PC-9 (cell line): ENCODE measurements around the gene MAGEL2. TPM values are rescaled to one million over a fixed set of nuclear protein-coding genes. Genes with fewer than 3 reads are reported as not detected.

Experiments used
- BruUV-seq: library from RNA; stranded (reverse); fragments of 400-500 nt; replicated peaks from 2 replicates; lab custom pipeline; 2021; lab: Mats Ljungman, UMichigan
- CTCF ChIA-PET: fragments of 300-600 bp; sonication (Branson Sonifier 250); formaldehyde crosslinking; loops from one replicate; lab custom pipeline; 2022; ENCODE audit warnings: antibody characterized with exemption; lab: Charles Lee
- POLR2A ChIA-PET: fragments of 300-600 bp; sonication (Branson Sonifier 250); formaldehyde crosslinking; loops from one replicate; lab custom pipeline; 2022; ENCODE audit warnings: antibody characterized with exemption; ENCODE audit not compliant: unreplicated experiment; lab: Charles Lee
- DNase-seq, 2 experiments: peaks; one replicate each; pipeline versions ENCODE4 v3.0.0 to v3.0.0-alpha.2; 2015 to 2022; ENCODE audit warnings: mixed read lengths in 1 of 2
- H2AFZ ChIP-seq: fragments of 200-600 bp; sonication (generic); 2 replicates; pipeline ENCODE4 v1.8.1; 2017; ENCODE audit warnings: antibody characterized with exemption
- H3F3A ChIP-seq: fragments of 200-600 bp; sonication (generic); 2 replicates; pipeline ENCODE4 v1.8.1; 2017; ENCODE audit warnings: antibody characterized with exemption, mild to moderate bottlenecking, low read depth; ENCODE audit not compliant: insufficient read depth
- H3K27ac ChIP-seq: fragments of 200-600 bp; sonication (generic); 2 replicates; pipeline ENCODE4 v1.6.1; 2016; ENCODE audit warnings: mixed run types
- H3K27me3 ChIP-seq: fragments of 200-600 bp; sonication (generic); 2 replicates; pipeline ENCODE4 v1.6.1; 2016; ENCODE audit warnings: low read depth, mixed run types; ENCODE audit not compliant: insufficient read depth
- H3K36me3 ChIP-seq: fragments of 200-600 bp; sonication (generic); 2 replicates; pipeline ENCODE4 v1.6.1; 2016; ENCODE audit warnings: low read depth, mixed run types
- H3K4me1 ChIP-seq: fragments of 200-600 bp; sonication (generic); replicated peaks from 2 replicates; pipeline ENCODE4 v1.6.1; 2016; ENCODE audit warnings: mixed run types; ENCODE audit not compliant: insufficient read depth
- H3K4me2 ChIP-seq: fragments of 200-600 bp; sonication (generic); 2 replicates; pipeline ENCODE4 v1.6.1; 2017; ENCODE audit warnings: mixed run types
- H3K4me3 ChIP-seq: fragments of 200-600 bp; sonication (generic); 2 replicates; pipeline ENCODE4 v1.6.1; 2016; ENCODE audit warnings: mixed run types
- H3K79me2 ChIP-seq: fragments of 200-600 bp; sonication (generic); 2 replicates; pipeline ENCODE4 v1.6.1; 2017; ENCODE audit warnings: low read depth, mixed run types
- H3K9me2 ChIP-seq: fragments of 200-600 bp; sonication (generic); 2 replicates; pipeline ENCODE4 v1.8.1; 2017; ENCODE audit warnings: mild to moderate bottlenecking; ENCODE audit not compliant: insufficient read depth
- H3K9me3 ChIP-seq: fragments of 200-600 bp; sonication (generic); 2 replicates; pipeline ENCODE4 v1.8.1; 2016; ENCODE audit warnings: low read depth; ENCODE audit not compliant: insufficient read depth
- H4K20me1 ChIP-seq: fragments of 200-600 bp; sonication (generic); 2 replicates; pipeline ENCODE4 v1.8.1; 2017; ENCODE audit not compliant: insufficient read depth
- EZH2 ChIP-seq: fragments of 200-600 bp; sonication (generic); IDR thresholded peaks from 2 replicates; pipeline ENCODE4 v1.8.0; 2017; ENCODE audit warnings: antibody characterized with exemption, low read depth
- intact Hi-C: fragments of 100-400 bp; cut with micrococcal nuclease; formaldehyde crosslinking; loops from one replicate; pipeline ENCODE4 v1.10.0; 2022; ENCODE audit not compliant: unreplicated experiment
- total RNA-seq: library from RNA; stranded (reverse); gene quantifications from 2 replicates; pipeline ENCODE4 v1.2.3, GENCODE V29; 2021
- TF ChIP-seq, protein P1 (sequence below): fragments of 200-600 bp; sonication (generic); conservative IDR thresholded peaks from 2 replicates; pipeline ENCODE4 v1.6.1; 2017; ENCODE audit warnings: mixed run types, antibody characterized with exemption, mild to moderate bottlenecking, moderate library complexity

Gene MAGEL2
- total RNA-seq, 1 experiment from 2014 or later: not detected

- H3K4me1 ChIP-seq: no peaks in the 10 kb centered on the region
- BruUV-seq: no TSS peak
- no peak overlapping the region for H3K4me2 ChIP-seq
- H3K79me2 ChIP-seq: no peaks in the 10 kb centered on the region
- H3F3A ChIP-seq: no peaks in the 10 kb centered on the region
- TF ChIP-seq EZH2: no peak
- TF ChIP-seq, protein P1, sequence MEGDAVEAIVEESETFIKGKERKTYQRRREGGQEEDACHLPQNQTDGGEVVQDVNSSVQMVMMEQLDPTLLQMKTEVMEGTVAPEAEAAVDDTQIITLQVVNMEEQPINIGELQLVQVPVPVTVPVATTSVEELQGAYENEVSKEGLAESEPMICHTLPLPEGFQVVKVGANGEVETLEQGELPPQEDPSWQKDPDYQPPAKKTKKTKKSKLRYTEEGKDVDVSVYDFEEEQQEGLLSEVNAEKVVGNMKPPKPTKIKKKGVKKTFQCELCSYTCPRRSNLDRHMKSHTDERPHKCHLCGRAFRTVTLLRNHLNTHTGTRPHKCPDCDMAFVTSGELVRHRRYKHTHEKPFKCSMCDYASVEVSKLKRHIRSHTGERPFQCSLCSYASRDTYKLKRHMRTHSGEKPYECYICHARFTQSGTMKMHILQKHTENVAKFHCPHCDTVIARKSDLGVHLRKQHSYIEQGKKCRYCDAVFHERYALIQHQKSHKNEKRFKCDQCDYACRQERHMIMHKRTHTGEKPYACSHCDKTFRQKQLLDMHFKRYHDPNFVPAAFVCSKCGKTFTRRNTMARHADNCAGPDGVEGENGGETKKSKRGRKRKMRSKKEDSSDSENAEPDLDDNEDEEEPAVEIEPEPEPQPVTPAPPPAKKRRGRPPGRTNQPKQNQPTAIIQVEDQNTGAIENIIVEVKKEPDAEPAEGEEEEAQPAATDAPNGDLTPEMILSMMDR: no peak
- intact Hi-C loops: no loop called here
- POLR2A ChIA-PET: no interaction called here
- peaks cover 23% of the 10 kb centered on the region; the same call in 1 of the 2 replicates for H3K27me3 ChIP-seq
- H3K27ac ChIP-seq: no peak overlapping the region
- H3K9me2 ChIP-seq: no peaks in the 10 kb centered on the region
- DNase-seq: no peak
- CTCF ChIA-PET: no interaction called here
- no peaks in the 10 kb centered on the region for H3K36me3 ChIP-seq
- no peaks in the 10 kb centered on the region for H3K9me3 ChIP-seq
- H3K4me3 ChIP-seq: no peak overlapping the region
- H2AFZ ChIP-seq: no peak overlapping the region
- H4K20me1 ChIP-seq: no peaks in the 10 kb centered on the region
Measured at GRCh38 chr15:23634181-23634580, 13.5 kb downstream of the MAGEL2 start.

- Histone ChIP-seq H2AFZ (no peak overlapping the region), H3K9me3 (no peaks in the 10 kb centered on the region), H3K4me3 (no peak overlapping the region), H3K79me2 (no peaks in the 10 kb centered on the region), H3K4me1 (no peaks in the 10 kb centered on the region), H4K20me1 (no peaks in the 10 kb centered on the region), H3F3A (no peaks in the 10 kb centered on the region), H3K4me2 (no peak overlapping the region), H3K27ac (no peak overlapping the region), H3K27me3 (peaks cover 11% of the 10 kb centered on the region; the same call in 1 of the 2 replicates), H3K36me3 (no peaks in the 10 kb centered on the region), H3K9me2 (no peaks in the 10 kb centered on the region)
- POLR2A ChIA-PET: no interaction called here
- intact Hi-C loops: no loop called here
- no TSS peak for BruUV-seq
- CTCF ChIA-PET: interaction anchor here (0.6 kb wide), 1 partner anchor 9 kb away, joined by 5 read pairs; no protein-coding TSS in a partner anchor
- TF ChIP-seq EZH2: no peak
- TF ChIP-seq, protein P1: peak; percentile 60; the same call in 1 of the 2 replicates
- no peak for DNase-seq
Measured at GRCh38 chr15:23629234-23629805, 18.3 kb downstream of the MAGEL2 start.

DNA sequence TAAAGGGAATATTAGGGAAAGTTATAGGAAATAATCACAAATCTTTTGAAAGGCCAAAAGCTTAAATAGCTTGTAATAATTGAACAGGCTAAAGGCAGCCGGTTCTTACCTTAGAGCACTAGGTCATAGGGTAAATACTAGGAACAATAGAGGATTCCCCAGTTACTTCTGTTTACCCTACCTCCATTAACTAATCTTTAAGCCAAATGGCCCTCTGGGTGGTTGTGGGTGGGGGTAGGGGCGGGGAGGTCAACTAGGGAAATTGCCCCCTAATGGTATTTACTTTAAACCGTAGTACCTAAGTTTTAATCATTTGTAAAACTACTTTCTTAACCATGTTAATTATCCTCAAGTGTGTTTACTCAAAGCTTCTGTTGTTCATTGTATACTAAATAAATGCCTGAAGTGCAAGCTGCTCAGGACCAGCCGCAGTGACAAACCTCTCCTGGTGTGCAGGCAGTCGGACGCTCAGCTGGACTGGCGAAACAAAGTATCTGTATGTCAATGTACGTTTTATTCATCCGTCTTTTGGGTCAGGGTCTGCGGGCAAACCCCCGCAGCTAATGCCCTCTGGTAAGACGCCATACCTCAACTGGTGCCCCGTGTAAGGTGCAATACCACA lies 18.9 kb downstream of the MAGEL2 start:
- Histone ChIP-seq H3K4me2 (no peak overlapping the region), H3K79me2 (no peaks in the 10 kb centered on the region), H3K4me3 (no peak overlapping the region), H3K27me3 (peaks cover 11% of the 10 kb centered on the region; the same call in 1 of the 2 replicates), H2AFZ (no peak overlapping the region), H3K27ac (no peak overlapping the region), H3K9me2 (no peaks in the 10 kb centered on the region), H3K36me3 (no peaks in the 10 kb centered on the region), H3F3A (no peaks in the 10 kb centered on the region), H3K9me3 (no peaks in the 10 kb centered on the region), H4K20me1 (no peaks in the 10 kb centered on the region), H3K4me1 (no peaks in the 10 kb centered on the region)
- POLR2A ChIA-PET: no interaction called here
- no TSS peak for BruUV-seq
- TF ChIP-seq EZH2: no peak
- TF ChIP-seq, protein P1: no peak
- intact Hi-C loops: no loop called here
- CTCF ChIA-PET: interaction anchor here (0.5 to 0.7 kb wide), 2 partner anchors 11 to 131 kb away, joined by 3 to 5 read pairs; no protein-coding TSS in a partner anchor
- DNase-seq: no peak
